WTC11 (cell line): ENCODE results near the gene NNMT. TPM values are rescaled to one million over a fixed set of nuclear protein-coding genes. Genes with fewer than 3 reads are reported as not detected.

Experiments
- ATAC-seq: fragments of 200-7000 bp; cut with Tn5 transposase; 2 replicates; pipeline ENCODE4 v1.10.0; 2021; ENCODE audit warnings: mild to moderate bottlenecking, moderate library complexity
- CTCF ChIA-PET: fragments of 300-600 bp; sonication (Branson Sonifier 250); formaldehyde crosslinking; loops from one replicate; lab custom pipeline; 2021; ENCODE audit warnings: antibody characterized with exemption; lab: Charles Lee
- POLR2A ChIA-PET: fragments of 350-600 bp; sonication (Branson Sonifier 250); formaldehyde crosslinking; loops from one replicate; lab custom pipeline; 2021; ENCODE audit warnings: antibody characterized with exemption; lab: Charles Lee
- DNase-seq: peaks from one replicate; pipeline ENCODE4 v3.0.0; 2021; ENCODE audit warnings: low spot score
- H3K27ac Mint-ChIP-seq: 2 replicates; pipeline ENCODE4 v1.8.0; 2021; ENCODE audit warnings: mixed read lengths
- H3K27me3 Mint-ChIP-seq: 2 replicates; pipeline ENCODE4 v1.8.0; 2021; ENCODE audit warnings: low read depth, mild to moderate bottlenecking, moderate library complexity, mixed read lengths
- H3K36me3 Mint-ChIP-seq: 2 replicates; pipeline ENCODE4 v1.8.0; 2021; ENCODE audit warnings: mixed read lengths
- H3K4me1 Mint-ChIP-seq: 2 replicates; pipeline ENCODE4 v1.8.0; 2022; ENCODE audit warnings: mixed read lengths
- H3K4me3 Mint-ChIP-seq: 2 replicates; pipeline ENCODE4 v1.8.0; 2021; ENCODE audit warnings: mild to moderate bottlenecking, moderate library complexity, mixed read lengths
- H3K9me3 Mint-ChIP-seq: 2 replicates; pipeline ENCODE4 v1.8.0; 2021; ENCODE audit warnings: mixed read lengths
- ATF3 ChIP-seq: sonication (generic); formaldehyde crosslinking; conservative IDR thresholded peaks from 2 replicates; pipeline ENCODE4 v1.8.1; 2022; ENCODE audit warnings: mild to moderate bottlenecking, missing genetic modification reagents
- CDX4 ChIP-seq: fragments of 250-450 bp; sonication (Bioruptor Pico); IDR thresholded peaks from 2 replicates; pipeline ENCODE4 v1.9.0; 2021; ENCODE audit warnings: moderate library complexity, mild to moderate bottlenecking, inconsistent platforms, borderline replicate concordance
- CTCF ChIP-seq: fragments of 200-600 bp; IDR thresholded peaks from 2 replicates; pipeline ENCODE4 v1.8.0; 2022; ENCODE audit warnings: antibody characterized with exemption
- FOXP4 ChIP-seq: sonication (generic); formaldehyde crosslinking; IDR thresholded peaks from 2 replicates; pipeline ENCODE4 v1.8.0; 2022; ENCODE audit warnings: mild to moderate bottlenecking, missing genetic modification reagents
- NR2C2 ChIP-seq: sonication (generic); formaldehyde crosslinking; IDR thresholded peaks from 2 replicates; pipeline ENCODE4 v1.8.0; 2022; ENCODE audit warnings: mild to moderate bottlenecking, missing genetic modification reagents
- OVOL2 ChIP-seq: fragments of 250-450 bp; sonication (Bioruptor Pico); IDR thresholded peaks from 2 replicates; pipeline ENCODE4 v1.9.0; 2021; ENCODE audit warnings: mild to moderate bottlenecking, borderline replicate concordance
- RELA ChIP-seq: sonication (generic); formaldehyde crosslinking; IDR thresholded peaks from 2 replicates; pipeline ENCODE4 v1.8.1; 2022; ENCODE audit warnings: missing genetic modification reagents, mild to moderate bottlenecking, borderline replicate concordance
- RORB ChIP-seq: fragments of 250-450 bp; sonication (Bioruptor Pico); IDR thresholded peaks from 2 replicates; pipeline ENCODE4 v1.9.0; 2021; ENCODE audit warnings: mild to moderate bottlenecking
- USF1 ChIP-seq: sonication (generic); formaldehyde crosslinking; IDR thresholded peaks from 2 replicates; pipeline ENCODE4 v1.8.0; 2022; ENCODE audit warnings: mild to moderate bottlenecking, missing genetic modification reagents
- ZBTB43 ChIP-seq: sonication (generic); formaldehyde crosslinking; IDR thresholded peaks from 2 replicates; pipeline ENCODE4 v1.8.1; 2023; ENCODE audit warnings: mild to moderate bottlenecking, missing genetic modification reagents
- ZNF121 ChIP-seq: sonication (generic); formaldehyde crosslinking; IDR thresholded peaks from 2 replicates; pipeline ENCODE4 v1.8.0; 2023; ENCODE audit warnings: missing genetic modification reagents
- ZNF396 ChIP-seq: fragments of 250-450 bp; sonication (Bioruptor Pico); IDR thresholded peaks from 2 replicates; pipeline ENCODE4 v1.8.0; 2021; ENCODE audit warnings: mild to moderate bottlenecking, moderate library complexity, borderline replicate concordance
- ZNF416 ChIP-seq: fragments of 250-450 bp; sonication (Bioruptor Pico); IDR thresholded peaks from 2 replicates; pipeline ENCODE4 v1.9.0; 2021; ENCODE audit warnings: mild to moderate bottlenecking, inconsistent platforms
- ZNF532 ChIP-seq: fragments of 250-450 bp; sonication (Bioruptor Pico); IDR thresholded peaks from 2 replicates; pipeline ENCODE4 v1.9.0; 2021; ENCODE audit warnings: mild to moderate bottlenecking, borderline replicate concordance
- total RNA-seq: library from RNA; stranded (reverse); gene quantifications from 3 replicates; pipeline ENCODE4 v1.2.3, GENCODE V29; 2021

NNMT gene
- total RNA-seq, 1 experiment from 2014 or later, result 0.50 TPM

- TF ChIP-seq FOXP4 (CRISPR knock-in tag) (no peak), CTCF (no peak), ZNF416 (no peak), ZNF121 (CRISPR knock-in tag) (no peak), USF1 (CRISPR knock-in tag) (no peak), ATF3 (no peak), CDX4 (no peak), ZNF532 (CRISPR knock-in tag) (no peak), NR2C2 (CRISPR knock-in tag) (no peak), RELA (CRISPR knock-in tag) (no peak), RORB (no peak)
- H3K9me3 Mint-ChIP-seq, result peaks cover 20% of the 10 kb centered on the region
- H3K36me3 Mint-ChIP-seq, result peaks cover 17% of the 10 kb centered on the region
- ChIA-PET POLR2A (interaction anchor here (0.6 kb wide), 1 partner anchor 89 kb away, joined by 3 read pairs; no protein-coding TSS in a partner anchor), CTCF (no interaction called here)
- H3K27ac Mint-ChIP-seq, result no peak overlapping the region
- peaks cover 16% of the 10 kb centered on the region for H3K4me1 Mint-ChIP-seq
- DNase-seq (no peak), ATAC-seq (no peak)
- no peaks in the 10 kb centered on the region; the same call in 1 of the 2 replicates for H3K27me3 Mint-ChIP-seq
- H3K4me3 Mint-ChIP-seq, result no peak overlapping the region
Measured at GRCh38 chr11:114344494-114344893, 48.3 kb downstream of the NNMT start.

- ChIA-PET CTCF (no interaction called here), POLR2A (no interaction called here)
- Mint-ChIP-seq H3K4me1 (peaks cover 14% of the 10 kb centered on the region; the same call in 1 of the 2 replicates), H3K27ac (no peak overlapping the region), H3K27me3 (no peaks in the 10 kb centered on the region; the same call in 1 of the 2 replicates), H3K36me3 (peaks cover 17% of the 10 kb centered on the region), H3K4me3 (no peak overlapping the region), H3K9me3 (peaks cover 20% of the 10 kb centered on the region)
- no peak for ATAC-seq
- DNase-seq, result no peak
- TF ChIP-seq ZNF396 (CRISPR knock-in tag), result no peak
- no peak for TF ChIP-seq ZBTB43 (CRISPR knock-in tag)
- no peak for TF ChIP-seq OVOL2
Measured at GRCh38 chr11:114345575-114346222, 49.5 kb downstream of the NNMT start.
